Stimulated activated CD4-positive, alpha-beta T cell treated with anti-CD3 and anti-CD28 coated beads, Interleukin-1b, Interleukin-23, amount 100 ng/mL, for 4 hours (primary cell): ENCODE results near the gene DOCK9.
A peak's percentile ranks its signal among the peaks of the same experiment; 100 is the strongest.

Source experiments
- DNase-seq, 2 donors: peaks; one replicate each; pipeline ENCODE4 v3.0.0-alpha.2; 2020; ENCODE audit warnings: low read depth in 2 of 2

DOCK9 gene

GRCh38 chr13:98977568-98978265 lies at the start of gene DOCK9:
Gene DOCK9 (minus strand): TSS chr13:98978064. CDS start chr13:98977909, 155 bp downstream.
- DNase-seq: no peak

DNA sequence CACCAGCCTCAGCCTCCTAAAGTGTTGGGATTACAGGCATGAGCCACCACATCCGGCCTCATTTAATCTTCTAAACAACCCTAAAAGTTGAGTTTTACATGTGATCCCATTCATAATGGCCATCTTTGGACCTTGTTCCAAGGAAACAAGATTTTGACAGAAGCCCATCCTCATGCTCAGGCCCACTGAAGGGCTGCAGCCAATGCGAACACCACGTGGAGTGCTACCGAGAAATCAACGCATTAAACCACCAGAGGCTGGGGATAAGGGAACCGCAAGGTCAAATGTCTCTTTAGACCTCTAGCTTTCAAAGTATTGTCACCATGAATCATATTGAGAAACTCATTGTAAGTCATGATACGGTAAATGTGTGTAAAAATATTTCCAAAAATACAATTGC lies 49.4 kb upstream of the DOCK9 start:
- no peak for DNase-seq

- no peak for DNase-seq
These were observed 45.1 kb upstream of the DOCK9 start for GRCh38 chr13:99022941-99023340.

DNA sequence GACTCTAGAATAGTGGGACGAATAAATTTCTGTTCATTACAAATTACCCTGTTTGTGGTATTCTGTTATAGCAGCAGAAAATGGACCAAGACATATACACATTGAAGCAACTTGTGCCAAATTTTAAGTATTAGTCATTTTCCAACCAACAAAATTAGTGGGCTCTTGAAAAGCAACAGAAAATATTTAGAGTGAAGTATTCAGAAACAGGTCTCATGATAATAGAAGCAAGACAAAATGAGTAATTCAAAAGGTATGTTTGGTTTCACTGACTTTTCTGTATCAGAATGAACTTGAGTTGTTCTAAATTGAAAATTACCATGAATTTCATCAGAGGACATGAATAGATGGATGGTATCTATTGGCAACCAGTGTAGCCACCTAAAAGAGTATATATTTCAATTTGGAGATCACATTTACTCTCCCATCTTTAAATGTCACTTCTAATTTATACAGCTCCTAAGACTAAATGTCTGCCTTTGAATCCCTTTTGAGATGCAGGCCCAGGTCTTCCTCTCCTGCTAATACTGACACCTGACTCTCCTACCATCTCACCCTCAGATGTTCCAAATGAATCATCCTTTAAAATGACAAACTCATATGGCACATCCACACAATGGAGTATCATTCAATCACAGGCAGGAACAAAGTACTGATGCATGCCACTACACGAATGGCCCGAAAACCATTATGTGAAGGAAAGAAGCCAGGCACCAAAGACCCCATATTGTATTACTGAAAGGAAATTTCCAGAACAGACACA lies 40.7 kb upstream of the DOCK9 start:
- no peak for DNase-seq

- DNase-seq: no peak
These were observed 38.0 kb upstream of the DOCK9 start for GRCh38 chr13:99015606-99016490.

DNA sequence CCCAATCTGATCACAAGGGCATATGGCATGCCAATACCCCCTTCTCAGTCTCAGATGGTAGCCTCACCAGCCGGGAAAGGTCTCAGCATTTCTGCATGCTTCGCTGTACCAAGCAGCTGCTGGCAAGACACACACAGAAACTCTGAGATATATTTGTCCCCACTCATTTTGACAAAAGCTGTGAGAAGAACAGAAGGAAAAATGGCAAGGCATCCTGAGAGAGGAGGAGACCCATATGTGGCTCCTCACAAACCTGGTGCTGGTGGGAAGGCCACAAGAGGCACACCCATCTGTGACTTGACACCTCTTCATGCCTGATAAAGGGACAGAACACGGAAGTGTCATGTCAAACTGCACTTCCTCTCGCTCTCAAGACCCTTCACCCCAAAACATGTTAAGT lies 36.7 kb upstream of the DOCK9 start:
- no peak for DNase-seq

- no peak for DNase-seq
These were observed 36.1 kb upstream of the DOCK9 start for GRCh38 chr13:99013951-99014350.

DNA sequence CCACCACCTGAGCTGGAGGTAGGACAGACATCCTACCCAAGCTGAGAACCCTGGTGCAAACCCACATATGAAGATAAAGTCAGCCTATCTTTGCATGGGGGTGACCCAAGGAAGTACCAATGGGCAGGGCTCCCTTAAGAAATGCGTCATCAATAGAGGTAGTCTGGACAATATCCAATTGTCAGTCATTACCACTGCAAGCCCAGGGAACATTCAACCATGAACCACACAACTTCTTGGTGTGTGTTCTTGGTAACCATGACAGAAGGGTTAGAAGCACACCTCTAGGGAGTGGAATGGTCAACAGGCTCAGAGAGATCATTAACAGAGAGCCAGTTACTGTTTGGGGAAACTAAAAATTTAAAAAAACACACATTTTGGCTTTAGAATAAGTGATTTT lies 34.7 kb upstream of the DOCK9 start:
- DNase-seq: no peak

DNA sequence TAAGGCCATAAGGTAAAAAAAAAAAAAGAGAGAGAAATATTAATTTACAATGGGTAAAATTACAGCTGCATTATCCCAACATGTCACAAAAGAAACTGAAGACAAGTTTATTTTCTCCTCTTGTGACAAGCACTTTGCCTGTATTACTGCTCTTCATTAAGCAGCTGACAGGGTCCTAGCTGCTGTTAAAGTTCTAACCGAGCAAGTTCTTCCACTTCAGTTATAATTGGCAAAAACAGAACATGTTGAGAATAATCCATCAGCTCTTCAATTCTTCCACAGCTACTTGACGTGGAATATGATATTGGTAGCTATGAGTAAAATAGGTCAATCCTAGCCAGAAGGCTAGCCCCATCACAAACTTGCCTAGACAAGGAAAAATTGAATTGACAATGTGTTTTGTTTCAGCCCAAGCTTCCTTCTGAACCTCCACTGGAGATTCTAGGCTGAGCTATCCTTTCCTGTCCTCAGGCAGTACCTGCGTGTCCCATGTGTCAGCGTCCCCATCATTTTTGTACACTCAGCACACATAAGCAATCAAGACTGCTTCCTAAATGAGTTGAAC lies 32.2 kb upstream of the DOCK9 start:
- no peak for DNase-seq

- DNase-seq: no peak
These were observed 30.7 kb upstream of the DOCK9 start for GRCh38 chr13:99008577-99008976.

GRCh38 chr13:99007414-99007986 lies 29.6 kb upstream of the DOCK9 start:
- DNase-seq: no peak

DNA sequence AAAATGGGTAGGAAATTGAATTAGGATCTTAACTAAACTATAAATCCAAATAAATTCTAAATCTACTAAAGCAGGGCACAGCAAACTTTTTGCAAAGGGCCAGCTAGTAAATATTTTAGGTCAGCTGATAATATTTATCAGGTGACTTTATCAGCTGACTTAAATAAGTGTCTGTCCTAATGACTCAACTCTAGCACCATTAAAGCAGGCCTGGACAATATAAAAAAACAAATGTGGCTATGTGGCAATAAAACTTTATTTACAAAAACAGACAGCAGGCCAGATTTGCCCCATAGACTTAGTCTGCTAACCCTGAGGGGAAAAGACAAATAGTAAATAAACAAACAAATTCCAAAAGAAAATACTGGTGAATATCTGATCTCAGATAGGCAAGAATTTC lies 27.7 kb upstream of the DOCK9 start:
- DNase-seq: no peak

- DNase-seq: no peak
These were observed 27.1 kb upstream of the DOCK9 start for GRCh38 chr13:99004978-99005377.

DNA sequence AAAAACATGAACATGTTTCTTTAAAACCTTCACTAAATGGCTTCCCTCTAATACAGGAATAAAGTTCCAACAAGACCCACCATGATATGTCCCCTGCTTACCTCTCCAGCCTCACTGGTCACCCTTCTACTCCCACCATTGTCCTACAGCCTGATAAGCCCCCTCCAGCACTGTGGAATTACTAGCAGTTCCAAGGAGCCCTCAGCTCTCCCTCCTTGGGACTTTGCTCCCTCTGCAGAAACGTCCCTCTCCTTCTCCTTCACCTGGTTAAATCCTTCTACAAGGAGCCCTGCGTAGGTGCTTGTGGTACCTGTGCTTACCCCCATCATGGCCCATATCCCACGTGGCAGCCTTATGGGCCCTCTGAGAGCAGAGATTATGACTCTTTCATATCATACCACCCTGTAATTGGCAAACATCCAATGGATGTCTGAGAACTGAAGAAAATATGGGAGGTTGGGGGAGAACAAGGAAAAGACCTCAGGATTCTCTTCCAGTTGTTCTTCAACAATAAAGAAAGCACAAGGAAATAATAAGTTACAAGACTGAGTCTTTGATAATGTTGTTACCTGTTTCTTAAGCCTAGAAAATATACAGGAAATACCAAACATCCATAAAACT lies 26.1 kb upstream of the DOCK9 start:
- no peak for DNase-seq

GRCh38 chr13:99003186-99003585 lies 25.3 kb upstream of the DOCK9 start:
- no peak for DNase-seq

DNA sequence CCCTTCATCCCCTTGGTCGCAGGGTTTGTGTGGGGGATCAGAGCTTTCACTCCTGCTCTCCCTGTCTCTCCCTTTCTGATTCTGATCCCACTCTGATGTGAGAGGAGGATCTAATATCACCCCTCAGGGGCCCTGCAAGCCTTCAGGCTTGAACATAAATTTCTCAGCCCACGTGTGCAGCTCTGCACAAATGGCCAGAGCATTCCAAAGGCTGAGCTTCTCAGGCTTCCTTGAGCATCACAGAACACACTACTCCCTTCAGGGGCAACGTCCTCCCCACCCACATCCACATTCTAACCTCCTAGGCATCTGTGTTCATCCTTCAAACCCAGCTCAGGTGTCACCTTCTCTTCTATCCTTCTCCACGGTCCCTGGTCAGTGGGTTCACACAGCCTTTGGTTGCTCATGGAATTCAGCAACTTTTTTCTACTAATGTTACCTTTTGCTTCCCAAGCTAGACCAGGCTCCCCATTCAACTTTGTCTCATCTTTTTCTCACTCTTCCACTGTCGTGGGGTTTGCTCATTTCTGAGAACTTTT lies 24.4 kb upstream of the DOCK9 start:
- no peak for DNase-seq

DNA sequence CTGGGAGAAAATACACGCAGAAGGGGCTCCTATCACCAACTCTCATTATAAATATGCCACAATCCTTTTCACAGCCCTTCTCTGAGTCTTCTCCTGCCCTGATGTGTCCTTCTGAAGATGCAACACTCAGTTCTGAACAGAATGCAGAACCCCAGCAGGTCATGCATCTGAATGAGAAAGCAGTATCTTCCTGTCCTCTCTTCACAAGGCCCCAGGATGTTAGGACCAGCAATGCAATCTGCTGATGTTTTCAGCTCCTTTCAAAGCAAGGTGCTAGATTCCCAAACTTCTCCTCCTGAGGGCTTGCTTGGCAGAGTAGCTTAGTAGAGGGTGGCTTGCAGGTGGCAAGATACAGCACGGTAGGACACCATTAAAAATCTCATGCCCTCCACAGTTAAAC lies 22.3 kb upstream of the DOCK9 start:
- no peak for DNase-seq

DNA sequence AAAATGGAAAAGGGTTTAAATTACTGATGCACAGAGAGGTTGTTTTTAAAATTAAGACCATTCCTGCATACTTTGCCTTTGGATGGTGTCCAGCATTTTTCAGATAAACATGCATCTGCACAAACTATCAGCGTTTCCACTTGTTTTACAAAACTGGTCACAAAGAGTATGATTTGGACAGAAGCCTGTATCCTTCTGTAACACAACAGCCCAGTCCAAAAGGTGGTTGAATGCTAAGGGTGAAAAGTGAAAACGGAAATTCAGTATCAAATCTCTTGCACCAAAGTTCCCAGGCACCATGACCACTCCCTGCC lies 21.7 kb upstream of the DOCK9 start:
- no peak for DNase-seq

DNA sequence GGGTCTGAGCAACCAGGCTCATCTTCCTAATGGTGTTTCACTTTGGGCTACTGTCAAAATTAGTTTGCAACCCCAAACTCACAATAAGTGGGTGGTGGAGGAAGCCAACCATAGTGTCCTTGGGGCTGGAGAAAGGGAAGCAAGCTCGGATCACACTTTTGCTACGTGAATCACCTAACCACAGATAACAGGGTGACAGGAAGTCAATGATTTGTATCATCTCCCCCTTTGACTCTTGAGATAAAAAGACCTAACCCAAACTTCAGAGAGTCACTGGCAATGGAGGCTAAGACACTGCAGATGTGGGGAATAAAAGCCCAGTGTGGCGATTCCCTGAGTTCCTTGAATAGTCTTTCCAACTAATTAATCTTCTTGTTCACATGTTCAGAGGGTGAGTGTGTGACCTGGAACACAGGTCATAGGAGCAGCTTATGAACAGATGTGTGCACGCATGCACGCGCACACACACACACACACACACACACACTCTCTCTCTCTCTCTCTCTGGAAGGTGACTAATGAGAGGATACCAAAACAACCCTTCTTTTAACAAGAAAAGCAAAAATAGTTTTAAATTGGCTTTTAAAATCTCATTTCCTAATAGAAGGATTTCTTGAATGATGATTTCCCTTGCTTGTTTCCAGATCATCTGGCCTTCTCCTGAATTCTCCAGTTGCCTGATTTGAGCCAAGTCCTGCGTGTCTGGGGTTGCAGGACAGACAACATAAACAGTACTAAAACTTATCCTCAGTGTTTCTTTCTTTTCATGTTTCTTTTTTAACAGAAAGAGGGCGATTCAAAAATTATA lies 21.2 kb upstream of the DOCK9 start:
- DNase-seq: peak in 1 of 2 donors; percentile 11
